Heart right ventricle (tissue), 16 donors: ENCODE measurements around the gene NAA15. TPM values are rescaled to one million over a fixed set of nuclear protein-coding genes. Genes with fewer than 3 reads are reported as not detected.

Experiments
- ATAC-seq, 8 donors: fragments of 200-7000 bp; cut with Tn5 transposase; one replicate each; pipeline ENCODE4 v1.9.1; 2020; ENCODE audit warnings: mild to moderate bottlenecking in 8 of 8, moderate library complexity in 8 of 8, moderate number of reproducible peaks in 1 of 8
- DNase-seq, 2 donors: peaks; one replicate each; pipeline ENCODE4 v3.0.0-alpha.2; 2020
- H3K27ac ChIP-seq, 10 donors: fragments of 200-600 bp; sonication (generic) in 2 of 10; one replicate each; pipeline versions ENCODE4 v1.5.0 to v1.8.0; 2020 to 2022; ENCODE audit warnings: mild to moderate bottlenecking in 3 of 10
- H3K27me3 ChIP-seq, 7 donors: fragments of 200-600 bp; one replicate each; pipeline ENCODE4 v1.8.0; 2021 to 2022; ENCODE audit warnings: mild to moderate bottlenecking in 2 of 7
- H3K36me3 ChIP-seq, 9 donors: fragments of 200-600 bp; sonication (generic) in 1 of 9; one replicate each; pipeline versions ENCODE4 v1.5.0 to v1.8.0; 2020 to 2022; ENCODE audit warnings: mild to moderate bottlenecking in 2 of 9
- H3K4me1 ChIP-seq, 9 donors: fragments of 200-600 bp; sonication (generic) in 1 of 9; one replicate each; pipeline versions ENCODE4 v1.5.0 to v1.8.0; 2020 to 2022; ENCODE audit warnings: mild to moderate bottlenecking in 4 of 9
- H3K4me3 ChIP-seq, 10 donors: fragments of 200-600 bp; sonication (generic) in 2 of 10; one replicate each; pipeline versions ENCODE4 v1.5.0 to v1.8.0; 2020 to 2022; ENCODE audit warnings: mild to moderate bottlenecking in 7 of 10, moderate library complexity in 2 of 10
- H3K9me3 ChIP-seq, 11 donors: fragments of 200-600 bp in 10 of 11; sonication (generic) in 2 of 11; one replicate each; pipeline versions ENCODE4 v1.5.0 to v1.8.0; 2013 to 2022; ENCODE audit warnings: mild to moderate bottlenecking in 2 of 11, control low read depth in 1 of 11, moderate library complexity in 1 of 11
- CTCF ChIP-seq, 9 donors: fragments of 200-600 bp; sonication (generic) in 2 of 9; IDR thresholded peaks; one replicate each; pipeline versions ENCODE4 v1.5.0 to v1.8.0; 2021 to 2022; ENCODE audit warnings: antibody characterized with exemption in 9 of 9, mild to moderate bottlenecking in 5 of 9, moderate library complexity in 1 of 9
- WGBS, 2 donors: extraction: QIAGEN DNeasy Blood & Tissue Kit; methylation state at CpG; one replicate each; pipeline ENCODE4 v1.1.7; 2013; ENCODE audit warnings: inconsistent platforms in 1 of 2; 5-methylcytosine and 5-hydroxymethylcytosine counted together
- intact Hi-C, 10 donors: fragments of 100-400 bp; cut with DNase I; formaldehyde crosslinking; loops; one replicate each; pipeline versions ENCODE4 v1.11.1 to v1.14.2; 2022
- polyA plus RNA-seq, 2 donors: library from polyadenylated mRNA; stranded (reverse); fragments of 200-250 nt; gene quantifications; one replicate each; pipeline ENCODE4 v1.2.3, GENCODE V29; 2013
- total RNA-seq, 10 donors: library from RNA; stranded (reverse); fragmentation: NEBNext Ultra II Directional in 3 of 10; extraction: Animal tissue kit (Norgen Biotek cat#: 25700) in 3 of 10; gene quantifications; one replicate each; pipeline versions ENCODE4 v1.2.1 to v1.2.4, GENCODE V29; 2021 to 2023
- donor health status: Arrhythmogenic right ventricular cardiomyopathy.
- donor health status: ischemic (EF 13 %, LVEDD 7.1; RV severe dilation, severe dysfunction).
- donor health status: healthy with polysubstance abuse.
- donor health status: DM: no; HTN: yes; CAD: no.
- donor health status: DM: no; HTN: no; CAD: no.
- donor health status: ischemic (EF 25% LVEDD 6.9; RV normal size, moderate dysfunction).
- donor health status: ischemic (EF 25% LVEDD 5.7; RV mildly dilated, moderate dysfunction).
- donor health status: healthy.
- donor health status: DM: yes; HTN: yes; CAD: no.
- donor health status: Ischemic cardiomyopathy.
- donor health status: ischemic (EF 35%, LVEDD 5.7; RV mildly dilated, moderate dysfunction).
- donor health status: nonischemic (EF 11% LVEDD 7.7; RV severe dilation, severe dysfunction).
- donor health status: DM: yes; HTN: yes; CAD: no.
- donor health status: PGD.
- donor health status: ischemic (EF 29% LVEDD 5.4; RV normal size, mild dysfunction).
- donor health status: nonischemic (EF 23%, LVEDD 6.1; RV moderate dilation, normal function).

The NAA15 gene
- total and polyA plus RNA-seq, 12 donors: 8.2 to 45.4 (median 33.4) TPM

GRCh38 chr4:139392797-139393196 lies 91.5 kb downstream of the NAA15 start:
- no peaks in the 10 kb centered on the region for H3K4me1 ChIP-seq
- H3K27me3 ChIP-seq: no peaks in the 10 kb centered on the region
- ATAC-seq (no peak), DNase-seq (no peak)
- 93 to 94% methylated on average over 4 of the region's 4 CpGs for WGBS, 2 donors
- TF ChIP-seq CTCF (IDR thresholded peaks at IDR 0.05): no peak
- no peaks in the 10 kb centered on the region for H3K9me3 ChIP-seq
- no peak overlapping the region for H3K4me3 ChIP-seq
- intact Hi-C loops: no loop called here
- H3K36me3 ChIP-seq: peaks cover 0 to 86% (median 36%) of the 10 kb centered on the region in 9 donors
- H3K27ac ChIP-seq: no peak overlapping the region

- intact Hi-C loops: loop anchor here in 2 of 10 donors (10.0 kb wide), 1 partner anchor 233 kb away; no protein-coding TSS in a partner anchor
Measured at GRCh38 chr4:139401368-139401767, 100.1 kb downstream of the NAA15 start.

GRCh38 chr4:139402436-139402835 lies 101.1 kb downstream of the NAA15 start:
- Histone ChIP-seq H3K36me3 (peaks cover 0 to 17% (median 0%) of the 10 kb centered on the region in 9 donors), H3K9me3 (no peaks in the 10 kb centered on the region), H3K27ac (no peak overlapping the region), H3K27me3 (no peaks in the 10 kb centered on the region), H3K4me1 (peaks cover 0 to 7% (median 0%) of the 10 kb centered on the region in 9 donors), H3K4me3 (no peak overlapping the region)
- WGBS, 2 donors: 65 to 73% methylated on average over 5 of the region's 5 CpGs
- DNase-seq (no peak), ATAC-seq (no peak)
- intact Hi-C loops: loop anchor here in 2 of 10 donors (10.0 kb wide), 1 partner anchor 232 kb away; no protein-coding TSS in a partner anchor
- no peak for TF ChIP-seq CTCF (IDR thresholded peaks at IDR 0.05)

More at GRCh38 chr4:139401368-139401767, 100.1 kb downstream of the NAA15 start:
- H3K9me3 ChIP-seq: no peaks in the 10 kb centered on the region
- H3K4me1 ChIP-seq: peaks cover 0 to 7% (median 0%) of the 10 kb centered on the region in 9 donors
- ATAC-seq (peak in 4 of 8 donors; percentile 37 to 73 (median 52)), DNase-seq (no peak)
- TF ChIP-seq CTCF (IDR thresholded peaks at IDR 0.05): no peak
- peaks cover 0 to 27% (median 0%) of the 10 kb centered on the region in 9 donors for H3K36me3 ChIP-seq
- no peak overlapping the region for H3K4me3 ChIP-seq
- no peaks in the 10 kb centered on the region for H3K27me3 ChIP-seq
- H3K27ac ChIP-seq: no peak overlapping the region
- 64 to 70% methylated on average over 3 of the region's 3 CpGs for WGBS, 2 donors

GRCh38 chr4:139403462-139403861 lies 102.2 kb downstream of the NAA15 start:
- ATAC-seq (no peak), DNase-seq (no peak)
- no peaks in the 10 kb centered on the region for H3K27me3 ChIP-seq
- no peak overlapping the region for H3K4me3 ChIP-seq
- H3K9me3 ChIP-seq: no peaks in the 10 kb centered on the region
- WGBS, 2 donors: 85 to 92% methylated on average over 3 of the region's 3 CpGs
- H3K36me3 ChIP-seq: peaks cover 0 to 17% (median 0%) of the 10 kb centered on the region in 9 donors
- H3K27ac ChIP-seq: no peak overlapping the region
- intact Hi-C loops: loop anchor here in 2 of 10 donors (10.0 kb wide), 1 partner anchor 231 kb away; no protein-coding TSS in a partner anchor
- TF ChIP-seq CTCF (IDR thresholded peaks at IDR 0.05): peak in 3 of 9 donors; percentile 4 to 14 (median 13)
- peaks cover 0 to 7% (median 0%) of the 10 kb centered on the region in 9 donors for H3K4me1 ChIP-seq
